ENCODE measurements around the gene HS6ST1. TPM values are rescaled to one million over a fixed set of nuclear protein-coding genes. Genes with fewer than 3 reads are reported as not detected.

Gene HS6ST1
- total RNA-seq, 2 experiments from 2014 or later, result 16.1 to 17.4 TPM

DNA sequence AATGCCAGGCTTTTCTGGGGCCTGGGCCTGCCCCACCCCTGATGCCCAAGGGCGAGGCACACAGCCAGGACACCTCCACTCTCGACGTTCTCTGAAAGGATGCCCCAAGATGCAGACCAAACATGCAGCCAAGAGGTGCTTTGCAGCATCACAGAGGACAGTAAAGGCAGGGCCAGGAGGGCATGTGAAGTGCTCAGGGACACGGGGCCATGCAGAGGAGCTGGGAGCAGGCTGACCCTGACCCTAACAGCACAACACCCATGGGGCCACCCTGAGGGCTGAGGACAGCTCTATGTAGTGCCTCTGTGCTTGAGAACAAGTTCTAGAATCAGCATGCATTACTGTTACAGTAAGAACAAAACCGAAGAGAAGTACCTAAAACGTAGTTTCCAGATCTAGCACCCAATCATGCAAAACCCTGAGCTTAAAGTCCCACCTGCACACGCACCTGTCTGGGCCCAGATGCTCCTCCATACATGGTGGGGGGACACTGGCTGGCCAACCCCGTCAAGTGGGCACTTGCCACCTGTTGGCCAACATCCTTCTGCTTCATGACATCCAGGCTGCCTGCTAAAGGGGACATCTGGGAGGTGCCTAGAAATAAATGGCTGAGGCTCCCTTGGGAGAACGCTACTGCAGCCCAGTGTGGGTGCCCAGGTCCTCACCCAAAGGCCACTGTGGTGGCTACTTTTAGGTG is 15.4 kb downstream of the HS6ST1 start:
- Mint-ChIP-seq H3K4me1 (peaks cover 6% of the 10 kb centered on the region), H3K27ac (no peak overlapping the region), H3K36me3 (peaks cover 4% of the 10 kb centered on the region), H3K27me3 (no peaks in the 10 kb centered on the region), H3K4me3 (no peak overlapping the region), H3K9me3 (peaks cover 1% of the 10 kb centered on the region)
- no peak for DNase-seq

- H3K27ac Mint-ChIP-seq, result no peak overlapping the region
- H3K4me3 Mint-ChIP-seq, result no peak overlapping the region
- peaks cover 1% of the 10 kb centered on the region for H3K9me3 Mint-ChIP-seq
- peaks cover 7% of the 10 kb centered on the region for H3K36me3 Mint-ChIP-seq
- H3K27me3 Mint-ChIP-seq, result no peaks in the 10 kb centered on the region
- H3K4me1 Mint-ChIP-seq, result peaks cover 6% of the 10 kb centered on the region
- DNase-seq, result no peak
Measured at GRCh38 chr2:128302744-128303067, 16.0 kb downstream of the HS6ST1 start.

DNA sequence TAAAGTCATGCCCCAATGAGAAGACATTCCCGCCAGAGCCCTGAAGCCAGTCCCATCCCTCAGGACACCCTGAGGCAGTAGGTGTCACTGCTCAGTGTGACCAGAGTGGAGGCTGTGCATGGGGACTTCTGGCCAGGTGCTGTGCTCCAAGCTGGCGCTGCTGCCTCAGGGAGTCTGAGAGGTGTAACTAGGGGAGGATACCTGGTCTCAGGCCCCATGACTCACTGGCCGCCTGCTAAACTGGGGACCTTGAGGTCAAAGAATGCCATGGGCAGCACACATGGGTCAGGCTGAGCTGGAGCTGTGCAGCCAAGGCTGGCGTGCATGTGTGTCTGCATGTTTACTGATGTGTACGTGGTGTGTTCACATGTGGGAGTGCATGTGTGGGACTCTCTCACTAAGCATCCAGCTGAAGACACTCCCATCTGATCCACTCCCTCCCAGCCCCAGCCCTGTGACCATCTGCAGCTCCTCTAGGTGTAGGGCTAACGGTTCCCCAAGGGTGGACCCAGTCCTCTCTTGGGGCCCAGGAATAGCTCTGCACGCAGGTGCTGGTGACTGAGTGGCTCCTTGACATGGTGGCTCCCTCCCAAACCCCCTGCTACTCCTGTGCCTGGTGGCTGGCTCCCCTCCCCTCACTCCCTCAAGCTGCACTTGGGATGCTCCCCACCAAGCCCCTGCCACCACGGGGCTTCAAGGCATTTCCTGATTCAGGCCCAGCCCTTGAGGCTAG is 16.5 kb downstream of the HS6ST1 start:
- DNase-seq, result no peak
- Mint-ChIP-seq H3K4me1 (peaks cover 6% of the 10 kb centered on the region), H3K9me3 (peaks cover 1% of the 10 kb centered on the region), H3K4me3 (no peak overlapping the region), H3K36me3 (peaks cover 9% of the 10 kb centered on the region), H3K27me3 (no peaks in the 10 kb centered on the region), H3K27ac (no peak overlapping the region)

GRCh38 chr2:128301501-128301966 is 17.1 kb downstream of the HS6ST1 start:
- H3K36me3 Mint-ChIP-seq, result peaks cover 9% of the 10 kb centered on the region
- DNase-seq, result no peak
- H3K27ac Mint-ChIP-seq, result no peak overlapping the region
- peaks cover 6% of the 10 kb centered on the region for H3K4me1 Mint-ChIP-seq
- H3K27me3 Mint-ChIP-seq, result no peaks in the 10 kb centered on the region
- H3K9me3 Mint-ChIP-seq, result peaks cover 1% of the 10 kb centered on the region
- no peak overlapping the region for H3K4me3 Mint-ChIP-seq

DNA sequence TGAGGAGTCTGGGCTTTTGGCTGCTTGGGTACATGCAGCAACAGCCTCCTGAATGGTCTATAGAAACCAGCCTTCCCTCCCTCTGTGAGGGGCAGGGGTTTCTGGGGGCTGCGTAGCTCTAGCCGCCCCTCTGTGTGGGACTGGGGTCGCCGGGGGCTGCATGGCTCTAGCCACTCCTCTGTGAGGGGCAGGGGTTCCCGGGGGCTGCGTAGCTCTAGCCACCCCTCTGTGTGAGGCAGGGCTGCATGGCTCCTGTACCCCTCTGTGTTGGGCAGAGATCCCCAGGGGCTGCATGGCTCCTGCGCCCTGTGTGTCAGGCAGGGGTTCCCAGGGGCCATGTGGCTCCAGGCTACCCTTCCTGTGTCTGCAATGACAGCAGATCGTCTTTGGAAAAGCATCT is 17.6 kb downstream of the HS6ST1 start:
- Mint-ChIP-seq H3K27ac (no peak overlapping the region), H3K27me3 (no peaks in the 10 kb centered on the region), H3K4me3 (no peak overlapping the region), H3K9me3 (peaks cover 1% of the 10 kb centered on the region), H3K4me1 (peaks cover 6% of the 10 kb centered on the region), H3K36me3 (peaks cover 9% of the 10 kb centered on the region)
- no peak for DNase-seq

DNA sequence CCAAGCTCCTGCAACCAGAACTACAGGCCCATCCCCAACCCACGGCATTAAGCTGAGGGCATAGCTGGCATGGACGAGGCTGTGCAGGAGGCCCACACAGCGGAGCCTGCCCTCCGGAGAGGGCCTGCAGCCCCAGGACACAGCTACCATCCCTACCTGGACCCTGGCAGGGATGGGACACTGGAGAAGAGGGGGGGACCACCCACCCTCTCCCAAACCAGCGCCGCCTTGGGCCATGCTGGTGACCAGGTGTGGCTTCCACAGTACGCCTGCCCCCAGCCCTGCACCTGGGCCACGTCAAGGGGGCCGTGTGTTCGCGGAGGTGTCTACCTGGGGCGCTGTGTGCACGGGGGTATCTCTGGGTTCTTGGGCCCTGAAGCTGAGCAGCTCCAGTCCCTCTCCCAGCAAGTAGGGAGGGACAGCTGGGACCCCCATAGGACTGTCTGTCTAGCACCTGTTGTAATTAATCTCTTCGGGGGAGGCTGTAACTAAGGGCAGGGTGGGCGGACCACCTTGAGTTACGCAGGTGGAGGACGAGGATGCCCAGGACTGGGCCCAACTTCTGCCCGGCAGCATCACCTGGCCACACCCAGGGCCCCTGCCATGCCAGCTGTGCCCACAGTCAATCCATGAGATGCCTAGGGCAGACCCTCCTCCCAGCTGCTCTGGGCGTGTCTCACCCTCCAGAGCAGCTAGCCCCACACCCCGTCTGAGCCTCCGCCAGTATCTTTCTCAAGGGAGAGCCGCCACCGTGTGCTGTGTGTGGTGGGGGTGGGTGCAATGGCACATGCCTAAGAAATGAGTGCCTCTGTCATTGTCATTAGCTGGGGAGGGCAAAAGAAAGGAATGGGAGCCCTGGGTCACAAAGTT is 18.3 kb downstream of the HS6ST1 start:
- Mint-ChIP-seq H3K9me3 (peaks cover 1% of the 10 kb centered on the region), H3K27me3 (no peaks in the 10 kb centered on the region), H3K4me3 (no peak overlapping the region), H3K36me3 (peaks cover 9% of the 10 kb centered on the region), H3K4me1 (peaks cover 11% of the 10 kb centered on the region), H3K27ac (no peak overlapping the region)
- no peak for DNase-seq

- Mint-ChIP-seq H3K4me3 (no peak overlapping the region), H3K4me1 (peaks cover 15% of the 10 kb centered on the region), H3K27me3 (no peaks in the 10 kb centered on the region), H3K36me3 (peaks cover 9% of the 10 kb centered on the region), H3K9me3 (peaks cover 1% of the 10 kb centered on the region), H3K27ac (no peak overlapping the region)
- DNase-seq, result no peak
Measured at GRCh38 chr2:128299628-128300027, 19.0 kb downstream of the HS6ST1 start.

DNA sequence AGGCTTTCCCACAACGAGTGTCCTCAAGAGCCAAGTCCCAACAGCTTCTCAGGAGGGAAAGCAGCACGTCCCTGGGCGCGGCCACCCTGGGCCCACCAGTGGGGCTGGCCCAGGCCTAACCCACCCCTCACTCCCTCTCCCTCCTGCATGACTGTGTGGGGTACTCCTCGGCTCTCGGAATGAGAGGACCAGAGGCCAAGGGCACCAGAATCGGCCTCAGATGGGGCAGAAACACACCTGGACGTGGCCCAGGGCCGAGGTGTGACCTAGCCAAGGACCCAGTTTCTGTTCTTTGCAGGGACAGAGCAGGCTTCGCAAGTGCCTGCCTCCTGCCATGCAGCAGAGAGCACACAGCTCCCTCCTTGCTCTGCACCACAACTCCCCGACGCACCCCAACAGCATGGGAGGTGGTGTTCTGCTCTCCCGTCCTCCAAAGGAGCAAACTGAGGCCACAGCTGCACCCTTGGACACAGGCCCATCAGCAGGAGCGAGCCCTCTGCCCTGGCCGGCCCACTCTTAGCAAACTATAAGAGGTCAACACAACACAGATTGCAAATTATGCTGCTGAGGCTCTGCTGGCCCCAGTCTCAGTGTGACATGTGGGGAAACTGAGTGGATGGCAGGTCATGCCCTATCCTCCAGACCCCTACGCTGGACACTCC is 19.7 kb downstream of the HS6ST1 start:
- no peak for DNase-seq
- Mint-ChIP-seq H3K27ac (no peak overlapping the region), H3K27me3 (no peaks in the 10 kb centered on the region), H3K9me3 (peaks cover 1% of the 10 kb centered on the region), H3K36me3 (peaks cover 9% of the 10 kb centered on the region), H3K4me3 (no peak overlapping the region), H3K4me1 (peaks cover 15% of the 10 kb centered on the region)

GRCh38 chr2:128298286-128298685 is 20.4 kb downstream of the HS6ST1 start:
- Mint-ChIP-seq H3K27ac (no peak overlapping the region), H3K27me3 (no peaks in the 10 kb centered on the region), H3K36me3 (peaks cover 9% of the 10 kb centered on the region), H3K4me3 (no peak overlapping the region), H3K4me1 (peaks cover 15% of the 10 kb centered on the region), H3K9me3 (peaks cover 1% of the 10 kb centered on the region)
- no peak for DNase-seq

GRCh38 chr2:128293870-128294455 is 24.7 kb downstream of the HS6ST1 start:
- Mint-ChIP-seq H3K27me3 (no peaks in the 10 kb centered on the region), H3K4me3 (no peak overlapping the region), H3K36me3 (peaks cover 12% of the 10 kb centered on the region), H3K4me1 (peaks cover 10% of the 10 kb centered on the region), H3K27ac (no peak overlapping the region), H3K9me3 (peaks cover 1% of the 10 kb centered on the region)
- DNase-seq, result no peak

- Mint-ChIP-seq H3K27me3 (no peaks in the 10 kb centered on the region), H3K4me3 (no peak overlapping the region), H3K36me3 (peaks cover 11% of the 10 kb centered on the region), H3K4me1 (peaks cover 11% of the 10 kb centered on the region), H3K9me3 (peaks cover 1% of the 10 kb centered on the region), H3K27ac (no peak overlapping the region)
- DNase-seq, result no peak
Measured at GRCh38 chr2:128293426-128293755, 25.3 kb downstream of the HS6ST1 start.

DNA sequence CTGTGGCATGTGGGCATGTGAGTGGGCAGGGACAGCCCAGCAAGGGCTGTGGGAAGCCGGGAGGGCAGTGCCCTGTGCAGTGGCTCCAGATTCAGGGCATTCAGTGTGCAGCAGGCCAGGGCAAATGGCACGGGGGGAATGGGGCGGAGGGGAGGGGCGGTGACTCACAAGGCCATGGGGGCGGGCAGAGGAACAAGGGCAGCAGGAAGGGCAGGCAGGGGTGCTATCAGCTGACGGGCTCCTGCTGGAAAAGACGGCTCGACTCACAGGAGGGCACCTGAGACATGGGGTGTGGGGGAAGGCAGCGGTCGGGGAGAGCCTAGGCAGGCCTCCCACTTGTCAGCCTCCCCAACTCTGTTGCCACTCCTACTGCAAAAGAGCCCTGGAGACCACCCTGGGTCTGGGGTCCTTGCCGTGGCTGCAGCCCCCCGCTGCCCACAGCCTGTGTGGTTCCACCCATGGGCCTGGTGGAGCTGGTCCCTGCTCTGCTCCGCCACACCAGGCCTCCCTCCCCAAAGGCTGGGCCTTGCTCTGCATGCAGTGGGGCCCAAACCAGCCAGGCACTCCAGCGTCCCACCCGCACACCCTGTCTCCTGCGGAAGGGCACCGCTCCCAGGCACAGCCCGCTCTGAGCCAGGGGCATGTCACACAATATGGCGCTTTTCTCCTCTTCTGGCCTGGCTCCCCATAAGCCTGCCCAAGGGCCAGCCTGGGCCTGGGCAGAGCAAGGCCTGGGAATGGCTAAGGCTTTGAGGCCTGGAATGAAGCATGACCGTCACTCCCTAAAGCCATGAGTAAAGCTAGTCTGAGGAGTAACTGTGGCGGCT is 25.9 kb downstream of the HS6ST1 start:
- H3K4me3 Mint-ChIP-seq, result no peak overlapping the region
- DNase-seq, result no peak
- no peaks in the 10 kb centered on the region for H3K27me3 Mint-ChIP-seq
- H3K4me1 Mint-ChIP-seq, result peaks cover 11% of the 10 kb centered on the region
- peaks cover 6% of the 10 kb centered on the region for H3K36me3 Mint-ChIP-seq
- peaks cover 1% of the 10 kb centered on the region for H3K9me3 Mint-ChIP-seq
- H3K27ac Mint-ChIP-seq, result no peak overlapping the region

DNA sequence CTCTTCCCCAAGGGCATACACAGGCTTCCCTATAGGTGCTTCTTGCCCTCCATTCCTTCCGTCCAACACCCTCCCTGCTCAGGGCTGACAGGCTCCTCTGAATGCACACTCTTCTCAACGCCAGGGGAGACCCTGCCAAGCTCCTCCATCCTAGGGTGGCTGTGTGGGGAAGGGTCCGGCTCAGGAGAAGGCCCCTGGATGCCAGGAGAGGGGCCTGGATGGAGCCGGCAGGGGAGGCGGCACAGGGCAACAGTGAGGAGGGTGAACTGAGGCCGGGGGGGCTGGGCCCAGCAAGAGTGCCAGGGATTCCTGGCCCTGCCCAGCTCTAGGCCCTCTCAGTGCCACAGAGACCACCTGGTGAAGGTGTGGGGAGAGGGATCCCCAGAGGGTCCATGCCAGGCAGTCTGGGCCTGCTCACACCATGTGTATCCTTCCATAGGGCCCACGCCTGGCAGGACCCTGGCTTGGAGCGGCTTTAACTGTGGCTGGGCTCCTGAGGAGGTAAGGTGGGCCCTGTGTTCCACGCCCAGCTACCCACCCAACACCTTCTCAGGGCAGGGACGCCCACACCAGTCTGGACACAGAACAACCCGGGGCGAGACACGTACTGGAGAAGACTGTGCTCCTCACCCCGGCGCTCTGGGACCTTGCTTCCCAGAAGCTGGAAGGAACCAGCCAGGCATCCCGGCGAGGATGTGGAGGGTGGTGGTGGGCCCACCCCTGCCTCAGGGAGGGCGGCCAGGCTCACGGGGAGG is 26.6 kb downstream of the HS6ST1 start:
- Mint-ChIP-seq H3K9me3 (peaks cover 1% of the 10 kb centered on the region), H3K4me3 (no peak overlapping the region), H3K4me1 (peaks cover 11% of the 10 kb centered on the region)

More for the DNA sequence above, 26.6 kb downstream of the HS6ST1 start:
- no peak for DNase-seq
- Mint-ChIP-seq H3K27ac (no peak overlapping the region), H3K36me3 (peaks cover 4% of the 10 kb centered on the region), H3K27me3 (no peaks in the 10 kb centered on the region)

Measured in activated naive CD8-positive, alpha-beta T cell treated with anti-CD3 and anti-CD28 coated beads for 36 hours (primary cell).